Bronchial epithelial cell (primary cell): ENCODE measurements around the gene MRTFA. TPM values are rescaled to one million over a fixed set of nuclear protein-coding genes. Genes with fewer than 3 reads are reported as not detected.
A peak's percentile ranks its signal among the peaks of the same experiment; 100 is the strongest.

Source experiments
- DNase-seq: peaks from one replicate; pipeline ENCODE4 v3.0.0-alpha.2; 2010; ENCODE audit warnings: low read depth
- FAIRE-seq: peaks from 2 replicates; lab custom pipeline; 2011; peaks lifted over from hg19 to GRCh38; lab: Jason Lieb, UNC
- H3K27me3 ChIP-seq: 2 replicates; pipeline ENCODE4 v1.5.1; 2011; ENCODE audit warnings: low read length; ENCODE audit not compliant: control insufficient read depth, insufficient read depth
- H3K36me3 ChIP-seq: 2 replicates; pipeline ENCODE4 v1.5.1; 2011; ENCODE audit warnings: low read length; ENCODE audit not compliant: control insufficient read depth, insufficient read depth
- H3K4me3 ChIP-seq: 2 replicates; pipeline ENCODE4 v1.5.1; 2011; ENCODE audit warnings: mild to moderate bottlenecking, low read depth, low read length, control low read depth
- CTCF ChIP-seq: IDR thresholded peaks from 2 replicates; pipeline ENCODE4 v1.5.1; 2011; ENCODE audit warnings: mild to moderate bottlenecking, moderate library complexity, low read length, control low read depth, inconsistent platforms; ENCODE audit not compliant: insufficient read depth, severe bottlenecking
- total RNA-seq: library from RNA; depleted of rRNA; stranded (reverse); fragments of >200 nt; gene quantifications from 2 replicates; pipeline ENCODE4 v1.2.1, GENCODE V29; 2014

The MRTFA gene
- total RNA-seq, 1 donor from 2014 or later: 25.3 TPM

GRCh38 chr22:40651057-40651456 is 14.5 kb upstream of the MRTFA start:
- H3K27me3 ChIP-seq: no peaks in the 10 kb centered on the region
- FAIRE-seq (no peak), DNase-seq (peak; percentile 12)
- H3K36me3 ChIP-seq: no peaks in the 10 kb centered on the region
- no peak overlapping the region for H3K4me3 ChIP-seq
- no peak for TF ChIP-seq CTCF

- DNase-seq (no peak), FAIRE-seq (no peak)
- no peaks in the 10 kb centered on the region for H3K27me3 ChIP-seq
- H3K36me3 ChIP-seq: no peaks in the 10 kb centered on the region
- no peak for TF ChIP-seq CTCF
- H3K4me3 ChIP-seq: no peak overlapping the region
Observed at GRCh38 chr22:40648386-40648785, 11.9 kb upstream of the MRTFA start.

- no peaks in the 10 kb centered on the region for H3K27me3 ChIP-seq
- DNase-seq: no peak
- H3K36me3 ChIP-seq: no peaks in the 10 kb centered on the region
- H3K4me3 ChIP-seq: no peak overlapping the region
- no peak for TF ChIP-seq CTCF
- FAIRE-seq: no peak
Observed at GRCh38 chr22:40645579-40646197, 9.2 kb upstream of the MRTFA start.

GRCh38 chr22:40642316-40642715 is 5.8 kb upstream of the MRTFA start:
- Histone ChIP-seq H3K4me3 (no peak overlapping the region), H3K27me3 (no peaks in the 10 kb centered on the region), H3K36me3 (no peaks in the 10 kb centered on the region)
- TF ChIP-seq CTCF: no peak
- FAIRE-seq: no peak
- DNase-seq: no peak

- FAIRE-seq: no peak
- Histone ChIP-seq H3K27me3 (no peaks in the 10 kb centered on the region), H3K36me3 (no peaks in the 10 kb centered on the region), H3K4me3 (no peak overlapping the region)
- no peak for DNase-seq
- no peak for TF ChIP-seq CTCF
Observed at GRCh38 chr22:40641269-40641668, 4.8 kb upstream of the MRTFA start.

GRCh38 chr22:40638261-40638660 is 1.7 kb upstream of the MRTFA start:
- Histone ChIP-seq H3K36me3 (no peaks in the 10 kb centered on the region), H3K4me3 (no peak overlapping the region), H3K27me3 (no peaks in the 10 kb centered on the region)
- FAIRE-seq (no peak), DNase-seq (peak; percentile 35)
- TF ChIP-seq CTCF: no peak
